AG04450 (cell line): ENCODE measurements around the gene PCOLCE2. TPM values are rescaled to one million over a fixed set of nuclear protein-coding genes. Genes with fewer than 3 reads are reported as not detected.
"Not testable (repeated sequence)": the region's sequence is repeated elsewhere in the genome, so short reads cannot be mapped to it uniquely, and the experiment has no call there.

Experiments used
- CTCF ChIA-PET: fragments of 300-600, 350-600 bp; formaldehyde crosslinking; extraction: SDS; loops from one replicate; lab custom pipeline; 2022; ENCODE audit warnings: antibody characterized with exemption, inconsistent platforms; lab: Charles Lee
- POLR2A ChIA-PET: fragments of 350-600 bp; formaldehyde crosslinking; extraction: SDS; loops from one replicate; lab custom pipeline; 2021; ENCODE audit warnings: antibody characterized with exemption, inconsistent platforms; lab: Yijun Ruan, JAX
- DNase-seq: peaks from one replicate; pipeline ENCODE4 v3.0.0-alpha.2; 2011; ENCODE audit warnings: low read depth, low spot score
- H3K27ac ChIP-seq: one replicate; pipeline ENCODE4 v1.5.1; 2012; ENCODE audit warnings: low read depth, low read length, control low read depth
- H3K27me3 ChIP-seq: one replicate; pipeline ENCODE4 v1.6.0; 2012; ENCODE audit warnings: low read length; ENCODE audit not compliant: control insufficient read depth, insufficient read depth
- H3K4me3 ChIP-seq: 2 replicates; pipeline ENCODE4 v1.5.1; 2011; ENCODE audit warnings: mild to moderate bottlenecking, low read depth, low read length, control low read depth
- H3K9me3 ChIP-seq: 2 replicates; pipeline ENCODE4 v1.5.1; 2012; ENCODE audit warnings: low read length; ENCODE audit not compliant: control insufficient read depth, insufficient read depth
- CTCF ChIP-seq: IDR thresholded peaks from 2 replicates; pipeline ENCODE4 v1.5.1; 2011; ENCODE audit warnings: low read depth, low read length, control low read depth, inconsistent platforms
- polyA plus RNA-seq: library from polyadenylated mRNA; depleted of rRNA; stranded (reverse); fragments of >200 nt; gene quantifications from 2 replicates; pipeline ENCODE4 v1.2.3, GENCODE V29; 2011

PCOLCE2 gene
- polyA plus RNA-seq, 1 experiment: 1.1 TPM

DNA sequence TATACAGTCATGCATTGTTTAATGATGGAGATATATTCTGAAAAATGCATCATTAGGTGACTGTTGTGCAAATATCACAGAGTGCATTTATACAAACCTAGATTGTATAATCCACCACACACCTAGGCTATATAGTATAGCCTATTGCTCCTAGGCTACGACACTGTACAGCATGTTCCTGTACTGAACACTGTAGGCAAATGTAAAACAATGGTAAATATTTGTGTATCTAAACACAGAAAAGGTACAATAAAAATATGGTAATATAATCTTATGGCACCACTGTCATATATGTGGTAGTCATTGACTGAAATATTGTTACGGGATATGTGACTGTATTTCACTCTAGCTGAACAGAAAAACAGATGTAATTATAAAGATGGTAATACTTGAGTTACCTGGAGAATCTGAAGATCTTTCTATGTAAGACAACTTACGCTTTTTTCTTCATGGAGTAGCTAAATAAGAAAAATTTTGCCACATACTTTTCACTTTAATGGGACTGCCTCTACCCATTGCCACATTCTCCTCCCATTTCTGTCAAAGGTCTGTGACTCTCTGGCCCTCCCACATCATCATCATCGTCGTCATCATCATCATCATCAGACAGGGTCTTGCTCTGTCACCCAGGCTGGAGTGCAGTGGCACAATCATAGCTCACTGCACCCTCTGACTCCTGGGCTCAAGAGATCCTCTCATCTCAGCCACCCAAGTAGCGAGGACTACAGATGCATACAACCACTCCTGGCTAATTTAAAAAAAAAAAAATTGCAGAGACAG is 7.2 kb downstream of the PCOLCE2 start:
- POLR2A ChIA-PET: no interaction called here
- no peak overlapping the region for H3K4me3 ChIP-seq
- CTCF ChIA-PET: no interaction called here
- TF ChIP-seq CTCF: no peak
- peaks cover 3% of the 10 kb centered on the region for H3K27me3 ChIP-seq
- no peaks in the 10 kb centered on the region for H3K9me3 ChIP-seq
- no peak for DNase-seq
- no peak overlapping the region for H3K27ac ChIP-seq

- no peak for TF ChIP-seq CTCF
- H3K27me3 ChIP-seq: no peaks in the 10 kb centered on the region
- no peak overlapping the region for H3K4me3 ChIP-seq
- no peak overlapping the region for H3K27ac ChIP-seq
- H3K9me3 ChIP-seq: no peaks in the 10 kb centered on the region
- POLR2A ChIA-PET: no interaction called here
- no peak for DNase-seq
- CTCF ChIA-PET: no interaction called here
Observed at GRCh38 chr3:142878649-142879300, 10.1 kb downstream of the PCOLCE2 start.

GRCh38 chr3:142876417-142876816 is 12.5 kb downstream of the PCOLCE2 start:
- CTCF ChIA-PET: no interaction called here
- Histone ChIP-seq H3K4me3 (no peak overlapping the region), H3K27me3 (no peaks in the 10 kb centered on the region), H3K9me3 (no peaks in the 10 kb centered on the region), H3K27ac (no peak overlapping the region)
- TF ChIP-seq CTCF: no peak
- DNase-seq: no peak
- POLR2A ChIA-PET: no interaction called here

GRCh38 chr3:142875583-142876207 is 13.2 kb downstream of the PCOLCE2 start:
- TF ChIP-seq CTCF: no peak
- Histone ChIP-seq H3K4me3 (no peak overlapping the region), H3K27ac (no peak overlapping the region), H3K27me3 (no peaks in the 10 kb centered on the region), H3K9me3 (no peaks in the 10 kb centered on the region)
- DNase-seq: no peak
- ChIA-PET POLR2A (no interaction called here), CTCF (no interaction called here)

DNA sequence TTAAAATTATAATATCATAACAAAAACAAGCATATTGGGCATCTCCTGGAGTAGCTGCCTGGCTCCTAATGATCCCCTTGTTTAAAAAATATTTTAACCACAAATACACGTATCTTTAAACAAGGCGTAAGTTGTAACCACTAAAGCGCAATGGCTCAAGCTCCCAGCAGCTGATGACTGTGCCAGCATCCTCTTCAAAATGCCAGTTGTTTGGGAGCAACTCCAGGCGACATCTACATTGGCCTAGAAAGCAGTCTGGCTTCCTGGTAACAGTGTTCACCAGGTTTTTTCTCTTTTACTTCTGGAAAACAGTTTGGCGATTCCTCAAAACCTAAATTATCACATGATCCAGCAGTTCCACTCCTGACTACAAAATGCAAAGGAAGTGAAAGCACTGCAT is 13.8 kb downstream of the PCOLCE2 start:
- no peak overlapping the region for H3K27ac ChIP-seq
- no peak for TF ChIP-seq CTCF
- CTCF ChIA-PET: no interaction called here
- no peak for DNase-seq
- H3K27me3 ChIP-seq: no peaks in the 10 kb centered on the region
- no peak overlapping the region for H3K4me3 ChIP-seq
- H3K9me3 ChIP-seq: no peaks in the 10 kb centered on the region
- POLR2A ChIA-PET: no interaction called here

DNA sequence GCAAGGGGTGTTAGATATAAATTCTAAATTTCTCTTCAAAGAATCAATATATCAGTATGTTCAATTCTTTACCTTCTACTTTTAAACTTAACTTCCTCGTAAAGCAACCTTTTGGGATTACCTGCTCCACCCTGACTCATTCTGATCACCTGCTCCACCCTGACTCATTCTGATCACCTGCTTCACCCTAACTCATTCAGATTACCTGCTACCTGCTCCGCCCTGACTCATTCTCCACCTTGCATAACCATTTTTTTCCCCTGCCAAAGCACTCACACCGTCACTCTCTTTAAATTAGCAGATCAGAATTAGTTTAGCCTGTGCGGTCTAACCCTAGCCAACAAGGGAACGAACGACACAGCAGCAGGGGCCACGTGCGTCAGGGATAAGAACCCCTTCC is 20.5 kb downstream of the PCOLCE2 start:
- H3K9me3 ChIP-seq, DNase-seq, H3K27ac ChIP-seq, H3K4me3 ChIP-seq, H3K27me3 ChIP-seq, CTCF ChIA-PET, POLR2A ChIA-PET: not testable (repeated sequence)
